ENCODE results near the gene MICAL2. TPM values are rescaled to one million over a fixed set of nuclear protein-coding genes. Genes with fewer than 3 reads are reported as not detected.

MICAL2 gene
- total and polyA plus RNA-seq, 2 of the 8 experiments (the other 6 are each of a cell fraction or from before 2014, with no cell fraction given), result 1.3 to 4.1 TPM

DNA sequence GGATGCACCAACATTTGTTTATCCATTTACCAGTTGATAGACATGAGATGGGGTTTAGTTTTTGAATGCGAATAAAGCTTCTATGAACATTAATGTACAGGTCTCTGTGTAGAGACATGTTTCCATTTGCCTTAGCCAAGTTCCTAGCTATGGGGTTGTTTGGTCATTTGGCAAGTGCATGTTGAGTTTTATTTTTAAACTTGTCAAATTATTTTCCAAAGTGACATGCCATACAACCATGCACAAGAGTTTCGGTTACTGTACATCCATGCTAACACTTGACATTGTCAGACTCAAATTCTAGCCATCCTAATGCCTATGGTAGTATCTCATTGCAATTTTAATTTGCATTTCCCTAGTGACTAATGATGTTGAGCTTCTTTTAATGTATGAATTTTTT is 196.4 kb downstream of the MICAL2 start (continued):
- TF ChIP-seq ATF2 (IDR thresholded peaks at IDR 0.05; ENCODE audit: low read length) (no peak), KDM5A (IDR thresholded peaks at IDR 0.05; ENCODE audit: low read length) (no peak), YY1 (IDR thresholded peaks at IDR 0.05; ENCODE audit: low read depth, low read length) (no peak), CHD7 (IDR thresholded peaks at IDR 0.05; ENCODE audit: insufficient replicate concordance, low read length) (no peak)

Measured in H1 (cell line).